Adrenal gland (tissue), 12 donors: Measurements from ENCODE around the gene CYP26A1. TPM values are rescaled to one million over a fixed set of nuclear protein-coding genes. Genes with fewer than 3 reads are reported as not detected.
A peak's percentile ranks its signal among the peaks of the same experiment; 100 is the strongest.

Experiments
- DNase-seq, 7 donors: peaks; one replicate each; pipeline ENCODE4 v3.0.0-alpha.2; 2019 to 2020
- H3K27ac ChIP-seq, 5 donors: fragments of 200-600 bp; sonication (generic) in 4 of 5; 1 replicate in 3 of 5; 2 replicates in 2 of 5; pipeline versions ENCODE4 v1.5.1 to v1.8.0; 2016 to 2020; ENCODE audit warnings: mild to moderate bottlenecking in 1 of 5
- H3K27me3 ChIP-seq: fragments of 200-600 bp; 2 replicates; pipeline ENCODE4 v1.8.0; 2021
- H3K36me3 ChIP-seq, 2 donors: fragments of 200-600 bp; replicated peaks in 1 of 2; 1 replicate in 1 of 2; 2 replicates in 1 of 2; pipeline versions ENCODE4 v1.5.1 to v1.8.0; 2018 to 2022
- H3K4me1 ChIP-seq, 2 donors: fragments of 200-600 bp; replicated peaks in 1 of 2; 1 replicate in 1 of 2; 2 replicates in 1 of 2; pipeline versions ENCODE4 v1.5.1 to v1.8.0; 2018 to 2021
- H3K4me3 ChIP-seq, 4 donors: fragments of 200-600 bp; sonication (generic) in 3 of 4; one replicate each; pipeline ENCODE4 v1.5.1; 2016 to 2018
- H3K9me3 ChIP-seq, 3 donors: fragments of 200-600 bp; sonication (generic) in 1 of 3; replicated peaks in 1 of 3; 1 replicate in 2 of 3; 2 replicates in 1 of 3; pipeline versions ENCODE4 v1.5.1 to v1.8.0; 2016 to 2021
- POLR2A ChIP-seq, 2 donors: fragments of 450-650 bp; IDR thresholded peaks; one replicate each; pipeline ENCODE4 v1.6.1; 2017; ENCODE audit warnings: antibody characterized with exemption in 2 of 2, mild to moderate bottlenecking in 2 of 2, moderate library complexity in 1 of 2
- WGBS, 4 donors: extraction: QIAGEN DNeasy Blood & Tissue Kit in 2 of 4; methylation state at CpG; one replicate each; pipeline versions ENCODE4 v1.1.5 to v1.1.7; 2013 to 2017; 5-methylcytosine and 5-hydroxymethylcytosine counted together
- intact Hi-C, 2 donors: fragments of 100-400 bp; cut with DNase I; formaldehyde crosslinking; loops; one replicate each; pipeline versions ENCODE4 v1.14.1 to v1.15.0; 2022 to 2023
- polyA plus RNA-seq, 3 donors: library from polyadenylated mRNA; stranded (reverse); fragments of 200-250 nt in 2 of 3; fragments of 350-450 nt in 1 of 3; fragmentation: Illumina TruSeq in 1 of 3; extraction: RNeasy Lipid Tissue Mini Kit (QIAGEN cat#74804) in 1 of 3; gene quantifications; one replicate each; pipeline ENCODE4 v1.2.3, GENCODE V29; 2013 to 2014
- total RNA-seq, 9 donors: library from RNA; depleted of rRNA in 4 of 9; stranded (reverse); fragments of >200 nt in 4 of 9; fragments of 120-200 nt in 1 of 9; fragmentation: NEBNext Ultra II Directional in 1 of 9; extraction: Animal tissue kit (Norgen Biotek cat#: 25700) in 1 of 9; gene quantifications; one replicate each; pipeline versions ENCODE4 v1.1.0 to v1.2.4, GENCODE V29; 2013 to 2023
- TF ChIP-seq, protein P1 (sequence below), 6 experiments: fragments of 450-650 bp in 4 of 6; fragments of 200-600 bp in 2 of 6; sonication (generic) in 1 of 6; IDR thresholded peaks; 1 replicate in 5 of 6; 2 replicates in 1 of 6; pipeline versions ENCODE4 v1.5.1 to v1.8.0; 2016 to 2021; ENCODE audit warnings: antibody characterized with exemption in 6 of 6, mild to moderate bottlenecking in 2 of 6, moderate library complexity in 1 of 6
- donor health status: healthy with polysubstance abuse.
- donor health status: Bipolar disorder and iron deficiency.
- donor health status: DM: yes; HTN: yes; CAD: no.
- donor health status: DM: no; HTN: no; CAD: no.
- donor health status: DM: no; HTN: no; CAD: no.
- donor health status: DM: yes; HTN: yes; CAD: no.

The CYP26A1 gene
- total and polyA plus RNA-seq, 12 donors: 0.06 to 4.2 (median 0.42) TPM; not detected in 4

DNA sequence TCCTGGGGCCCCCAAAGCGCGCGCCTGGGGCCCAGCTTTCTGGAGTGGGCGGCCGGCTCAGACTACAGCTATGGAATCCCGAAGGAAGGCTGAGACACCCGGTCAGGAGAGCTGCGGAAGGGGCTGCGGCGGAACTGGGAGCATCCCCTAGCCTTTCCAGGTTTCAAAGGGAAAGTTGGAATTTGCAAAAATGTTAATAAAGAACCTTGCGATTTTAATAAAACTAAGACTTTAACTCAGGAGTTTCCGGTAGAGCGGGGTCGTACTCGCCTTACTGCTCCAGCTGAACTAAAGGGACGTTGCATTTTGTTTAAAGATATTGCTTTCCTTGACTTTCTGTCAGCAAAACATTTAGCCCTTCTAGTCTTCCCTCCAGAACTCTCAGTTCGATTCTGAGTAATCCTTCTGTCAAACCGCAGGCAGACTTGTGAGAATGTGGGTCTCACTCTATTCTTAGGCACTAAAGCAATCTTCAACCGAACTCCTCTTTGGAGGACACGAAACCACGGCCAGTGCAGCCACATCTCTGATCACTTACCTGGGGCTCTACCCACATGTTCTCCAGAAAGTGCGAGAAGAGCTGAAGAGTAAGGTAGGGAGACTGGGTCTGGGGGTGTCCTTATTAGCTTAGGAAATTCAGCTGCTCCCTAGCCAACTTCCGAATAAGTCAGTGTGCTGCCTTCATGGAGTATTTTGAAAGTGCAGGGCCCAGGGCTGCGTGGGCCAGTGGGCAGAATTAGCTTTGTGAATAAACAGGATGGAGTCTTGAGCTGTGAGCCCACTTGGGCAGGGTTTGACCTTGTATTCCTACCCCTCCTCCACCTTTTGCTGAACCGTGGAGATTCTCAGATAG is 1.9 kb downstream of the CYP26A1 start:
- TF ChIP-seq, protein P1, sequence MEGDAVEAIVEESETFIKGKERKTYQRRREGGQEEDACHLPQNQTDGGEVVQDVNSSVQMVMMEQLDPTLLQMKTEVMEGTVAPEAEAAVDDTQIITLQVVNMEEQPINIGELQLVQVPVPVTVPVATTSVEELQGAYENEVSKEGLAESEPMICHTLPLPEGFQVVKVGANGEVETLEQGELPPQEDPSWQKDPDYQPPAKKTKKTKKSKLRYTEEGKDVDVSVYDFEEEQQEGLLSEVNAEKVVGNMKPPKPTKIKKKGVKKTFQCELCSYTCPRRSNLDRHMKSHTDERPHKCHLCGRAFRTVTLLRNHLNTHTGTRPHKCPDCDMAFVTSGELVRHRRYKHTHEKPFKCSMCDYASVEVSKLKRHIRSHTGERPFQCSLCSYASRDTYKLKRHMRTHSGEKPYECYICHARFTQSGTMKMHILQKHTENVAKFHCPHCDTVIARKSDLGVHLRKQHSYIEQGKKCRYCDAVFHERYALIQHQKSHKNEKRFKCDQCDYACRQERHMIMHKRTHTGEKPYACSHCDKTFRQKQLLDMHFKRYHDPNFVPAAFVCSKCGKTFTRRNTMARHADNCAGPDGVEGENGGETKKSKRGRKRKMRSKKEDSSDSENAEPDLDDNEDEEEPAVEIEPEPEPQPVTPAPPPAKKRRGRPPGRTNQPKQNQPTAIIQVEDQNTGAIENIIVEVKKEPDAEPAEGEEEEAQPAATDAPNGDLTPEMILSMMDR (IDR thresholded peaks at IDR 0.05): no peak
- TF ChIP-seq POLR2A (IDR thresholded peaks at IDR 0.05): no peak
- H3K27me3 ChIP-seq: peaks cover 30% of the 10 kb centered on the region
- no peak overlapping the region for H3K4me3 ChIP-seq

DNA sequence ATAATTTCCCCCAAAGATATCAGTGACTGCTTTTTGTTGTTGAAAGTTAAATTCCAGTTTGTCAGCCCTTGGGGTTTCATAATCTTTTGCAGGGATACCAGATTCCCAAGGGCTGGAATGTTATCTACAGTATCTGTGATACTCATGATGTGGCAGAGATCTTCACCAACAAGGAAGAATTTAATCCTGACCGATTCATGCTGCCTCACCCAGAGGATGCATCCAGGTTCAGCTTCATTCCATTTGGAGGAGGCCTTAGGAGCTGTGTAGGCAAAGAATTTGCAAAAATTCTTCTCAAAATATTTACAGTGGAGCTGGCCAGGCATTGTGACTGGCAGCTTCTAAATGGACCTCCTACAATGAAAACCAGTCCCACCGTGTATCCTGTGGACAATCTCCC is 3.2 kb downstream of the CYP26A1 start:
- no peak for TF ChIP-seq POLR2A (IDR thresholded peaks at IDR 0.05)
- TF ChIP-seq, protein P1 (IDR thresholded peaks at IDR 0.05): no peak
- WGBS, 4 donors: 67 to 77% (median 75%) methylated on average over 2 of the region's 2 CpGs
- H3K27ac ChIP-seq: no peak overlapping the region
- H3K4me1 ChIP-seq: peaks cover 17 to 40% of the 10 kb centered on the region in 2 donors
- intact Hi-C loops: no loop called here
- DNase-seq: no peak
- no peaks in the 10 kb centered on the region for H3K36me3 ChIP-seq
- no peaks in the 10 kb centered on the region for H3K9me3 ChIP-seq
- no peak overlapping the region for H3K4me3 ChIP-seq
- H3K27me3 ChIP-seq: peaks cover 30% of the 10 kb centered on the region

More for the DNA sequence above, 1.9 kb downstream of the CYP26A1 start:
- 27 to 44% (median 33%) methylated on average over 25 of the region's 25 CpGs for WGBS, 4 donors
- Histone ChIP-seq H3K36me3 (no peaks in the 10 kb centered on the region), H3K4me1 (peaks cover 17 to 43% of the 10 kb centered on the region in 2 donors), H3K9me3 (no peaks in the 10 kb centered on the region), H3K27ac (no peak overlapping the region)
- intact Hi-C loops: no loop called here
- DNase-seq: no peak

DNA sequence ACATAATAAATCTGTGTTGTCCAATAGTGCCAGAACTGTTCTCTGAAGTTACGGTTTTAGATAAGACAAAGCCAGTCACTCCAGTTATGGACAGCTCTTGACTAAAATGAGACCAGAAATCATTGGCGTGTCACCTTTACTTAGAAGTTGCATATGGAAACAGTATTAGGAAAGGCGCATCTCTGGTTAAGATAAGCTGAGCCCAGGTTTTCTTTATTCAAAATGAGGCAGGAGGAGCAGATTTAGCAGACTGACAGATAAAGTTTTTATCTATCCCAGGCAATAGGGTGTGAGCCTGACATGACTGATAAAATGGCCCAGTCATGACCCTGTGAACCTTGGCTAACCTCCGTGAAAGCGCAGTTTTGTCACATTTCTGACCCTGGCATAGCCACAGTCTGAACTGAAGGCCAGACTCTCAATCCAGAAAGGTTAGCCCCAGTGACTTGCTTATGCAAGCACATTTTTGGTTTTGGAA is 4.2 kb downstream of the CYP26A1 start:
- no peak for TF ChIP-seq POLR2A (IDR thresholded peaks at IDR 0.05)
- TF ChIP-seq, protein P1 (IDR thresholded peaks at IDR 0.05): no peak
- peak in 5 of 7 donors; percentile 41 to 70 (median 69) for DNase-seq
- no peak overlapping the region for H3K4me3 ChIP-seq
- H3K4me1 ChIP-seq: peaks cover 11 to 31% of the 10 kb centered on the region in 2 donors
- H3K9me3 ChIP-seq: no peaks in the 10 kb centered on the region
- no peaks in the 10 kb centered on the region for H3K36me3 ChIP-seq
- H3K27me3 ChIP-seq: peaks cover 22% of the 10 kb centered on the region
- H3K27ac ChIP-seq: no peak overlapping the region
- intact Hi-C loops: no loop called here
- 47 to 61% (median 56%) methylated on average over 5 of the region's 5 CpGs for WGBS, 4 donors

DNA sequence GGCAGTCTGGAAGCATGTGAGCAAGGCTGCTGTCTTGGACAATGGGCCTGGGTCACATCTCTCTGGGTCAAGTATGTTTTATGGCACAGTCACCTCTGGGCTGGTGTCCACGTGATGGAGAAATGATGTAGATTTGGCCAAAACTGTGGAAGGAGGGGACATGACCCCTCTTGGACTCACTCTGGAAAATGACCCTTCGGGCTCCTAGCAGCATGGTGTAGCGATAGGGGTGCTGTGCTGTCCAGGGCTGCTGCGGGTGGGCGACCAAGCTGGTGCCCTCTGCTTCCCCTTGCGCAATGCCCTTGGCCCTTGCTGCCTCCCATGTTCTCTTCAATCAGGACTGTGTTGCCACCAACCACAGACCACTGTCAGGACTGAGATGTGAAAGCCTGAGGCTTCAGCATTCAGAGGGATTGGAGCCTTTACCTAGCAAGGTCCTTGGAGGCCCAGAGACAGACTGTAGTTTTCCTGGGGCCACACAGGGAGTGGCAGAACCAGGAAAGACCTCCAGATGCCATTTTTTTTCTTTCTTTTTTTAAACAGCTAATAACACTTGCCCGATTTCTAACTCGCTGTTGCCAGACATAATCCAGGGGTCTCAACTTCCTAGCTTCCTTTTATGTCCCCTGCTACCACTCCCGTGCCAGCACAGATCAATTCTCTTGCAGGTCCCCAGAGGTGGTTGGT is 6.1 kb downstream of the CYP26A1 start:
- Histone ChIP-seq H3K27ac (no peak overlapping the region), H3K36me3 (no peaks in the 10 kb centered on the region), H3K4me1 (peaks cover 0 to 12% of the 10 kb centered on the region in 2 donors), H3K9me3 (no peaks in the 10 kb centered on the region), H3K27me3 (peaks cover 3% of the 10 kb centered on the region), H3K4me3 (no peak overlapping the region)
- no peak for TF ChIP-seq POLR2A (IDR thresholded peaks at IDR 0.05)
- TF ChIP-seq, protein P1 (IDR thresholded peaks at IDR 0.05): no peak
- 40 to 58% (median 49%) methylated on average over 5 to 9 of the region's 9 CpGs for WGBS, 4 donors
- DNase-seq: peak in 1 of 7 donors; percentile 46
- intact Hi-C loops: loop anchor here (10.0 kb wide), 2 partner anchors 205 to 275 kb away; no protein-coding TSS in a partner anchor
